HepG2 (cell line): Measurements from ENCODE around the gene PALM. TPM values are rescaled to one million over a fixed set of nuclear protein-coding genes. Genes with fewer than 3 reads are reported as not detected.
"Not testable (repeated sequence)": the region's sequence is repeated elsewhere in the genome, so short reads cannot be mapped to it uniquely, and the experiment has no call there.

Source experiments
- DPF2 ChIP-seq: sonication (generic); formaldehyde crosslinking; IDR thresholded peaks from 2 replicates; pipeline ENCODE4 v1.4.0; 2020; ENCODE audit warnings: mild to moderate bottlenecking, low read depth, missing genetic modification reagents, borderline replicate concordance
- EP300 ChIP-seq, 3 experiments: sonication (generic) in 1 of 3; formaldehyde crosslinking in 1 of 3; IDR thresholded peaks; 2 replicates each; pipeline versions ENCODE4 v1.5.1 to v1.6.1; 2011 to 2020; ENCODE audit warnings: low read depth in 2 of 3, low read length in 2 of 3, borderline replicate concordance in 1 of 3, improper control_type of control experiment in 1 of 3, mild to moderate bottlenecking in 1 of 3, missing genetic modification reagents in 1 of 3, moderate library complexity in 1 of 3
- FOXA1 ChIP-seq, 2 experiments: fragments of 450-650 bp in 1 of 2; sonication (generic) in 1 of 2; formaldehyde crosslinking in 1 of 2; IDR thresholded peaks; 2 replicates each; pipeline versions ENCODE4 v1.4.0 to v1.6.1; 2016 to 2020; ENCODE audit warnings: missing genetic modification reagents in 1 of 2
- GATAD2A ChIP-seq: IDR thresholded peaks from 2 replicates; pipeline ENCODE4 v1.6.1; 2016
- HDAC1 ChIP-seq: sonication (generic); formaldehyde crosslinking; IDR thresholded peaks from 2 replicates; pipeline ENCODE4 v1.5.1; 2020; ENCODE audit warnings: mild to moderate bottlenecking, missing genetic modification reagents
- HOXA3 ChIP-seq: sonication (generic); formaldehyde crosslinking; IDR thresholded peaks from 2 replicates; pipeline ENCODE4 v1.5.0; 2020; ENCODE audit warnings: missing genetic modification reagents
- IRF2 ChIP-seq: IDR thresholded peaks from 2 replicates; pipeline ENCODE4 v1.6.1; 2018; ENCODE audit warnings: missing genetic modification reagents, missing compliant biosample characterization
- MIER3 ChIP-seq: IDR thresholded peaks from 2 replicates; pipeline ENCODE4 v1.6.1; 2016; ENCODE audit warnings: missing compliant biosample characterization, borderline replicate concordance
- NCOA2 ChIP-seq: sonication (generic); formaldehyde crosslinking; IDR thresholded peaks from 2 replicates; pipeline ENCODE4 v1.8.0; 2022; ENCODE audit warnings: inconsistent platforms
- NR2F6 ChIP-seq, 2 experiments: IDR thresholded peaks; 2 replicates each; pipeline ENCODE4 v1.6.1; 2016; ENCODE audit warnings: antibody characterized with exemption in 1 of 2, mild to moderate bottlenecking in 1 of 2
- PHF21A ChIP-seq: sonication (generic); formaldehyde crosslinking; IDR thresholded peaks from 2 replicates; pipeline ENCODE4 v1.5.0; 2020; ENCODE audit warnings: mild to moderate bottlenecking, missing genetic modification reagents
- RXRB ChIP-seq: IDR thresholded peaks from 2 replicates; pipeline ENCODE4 v1.6.1; 2016; ENCODE audit warnings: borderline replicate concordance, missing genetic modification reagents, missing compliant biosample characterization
- SALL1 ChIP-seq: sonication (generic); formaldehyde crosslinking; IDR thresholded peaks from 2 replicates; pipeline ENCODE4 v1.8.0; 2022; ENCODE audit warnings: mild to moderate bottlenecking, missing genetic modification reagents
- SAP130 ChIP-seq: IDR thresholded peaks from 2 replicates; pipeline ENCODE4 v1.6.1; 2016; ENCODE audit warnings: low read depth
- SOX5 ChIP-seq: IDR thresholded peaks from 2 replicates; pipeline ENCODE4 v1.6.1; 2016; ENCODE audit warnings: borderline replicate concordance
- TBX2 ChIP-seq: sonication (generic); formaldehyde crosslinking; IDR thresholded peaks from 2 replicates; pipeline ENCODE4 v1.5.0; 2020; ENCODE audit warnings: missing genetic modification reagents, mild to moderate bottlenecking, borderline replicate concordance
- ZNF772 ChIP-seq: sonication (generic); formaldehyde crosslinking; IDR thresholded peaks from 2 replicates; pipeline ENCODE4 v1.5.0; 2020; ENCODE audit warnings: mild to moderate bottlenecking, missing genetic modification reagents
- polyA plus RNA-seq, 8 experiments: library from polyadenylated mRNA; depleted of rRNA in 3 of 8; stranded (reverse) in 7 of 8; unstranded in 1 of 8; fragments of >200 nt; fragmentation: Illumina TruSeq in 4 of 8; extraction: Trizol in 4 of 8; gene quantifications; 2 replicates each; pipeline versions ENCODE4 v1.2.1 to v1.2.3, GENCODE V29; 2011 to 2016; ENCODE audit warnings: low read depth in 4 of 8, missing spikeins in 1 of 8, mixed read lengths in 1 of 8; ENCODE audit not compliant: insufficient read depth in 1 of 8
- total RNA-seq, 5 experiments: library from RNA; depleted of rRNA; stranded (reverse); fragments of >200 nt; fragmentation: Illumina TruSeq; extraction: Trizol; gene quantifications; 2 replicates each; pipeline ENCODE4 v1.2.3, GENCODE V29; 2016; ENCODE audit warnings: low read depth in 1 of 5
- TF ChIP-seq, protein P1 (sequence below): sonication (generic); formaldehyde crosslinking; IDR thresholded peaks from 2 replicates; pipeline ENCODE4 v1.5.1; 2020; ENCODE audit warnings: mild to moderate bottlenecking, missing genetic modification reagents
- TF ChIP-seq, protein P2 (sequence below): sonication (generic); formaldehyde crosslinking; IDR thresholded peaks from 2 replicates; pipeline ENCODE4 v1.4.0; 2020; ENCODE audit warnings: missing genetic modification reagents, mild to moderate bottlenecking, borderline replicate concordance
- TF ChIP-seq, protein P3 (sequence below): sonication (generic); IDR thresholded peaks from 2 replicates; pipeline ENCODE4 v1.6.1; 2016; ENCODE audit warnings: low read depth, borderline replicate concordance
- TF ChIP-seq, protein P4 (sequence below): sonication (generic); formaldehyde crosslinking; IDR thresholded peaks from 2 replicates; pipeline ENCODE4 v1.4.0; 2020; ENCODE audit warnings: missing genetic modification reagents

Gene PALM
- total and polyA plus RNA-seq, 2 of the 13 experiments (the other 11 are each of a cell fraction or from before 2014, with no cell fraction given): 4.0 to 9.7 TPM

DNA sequence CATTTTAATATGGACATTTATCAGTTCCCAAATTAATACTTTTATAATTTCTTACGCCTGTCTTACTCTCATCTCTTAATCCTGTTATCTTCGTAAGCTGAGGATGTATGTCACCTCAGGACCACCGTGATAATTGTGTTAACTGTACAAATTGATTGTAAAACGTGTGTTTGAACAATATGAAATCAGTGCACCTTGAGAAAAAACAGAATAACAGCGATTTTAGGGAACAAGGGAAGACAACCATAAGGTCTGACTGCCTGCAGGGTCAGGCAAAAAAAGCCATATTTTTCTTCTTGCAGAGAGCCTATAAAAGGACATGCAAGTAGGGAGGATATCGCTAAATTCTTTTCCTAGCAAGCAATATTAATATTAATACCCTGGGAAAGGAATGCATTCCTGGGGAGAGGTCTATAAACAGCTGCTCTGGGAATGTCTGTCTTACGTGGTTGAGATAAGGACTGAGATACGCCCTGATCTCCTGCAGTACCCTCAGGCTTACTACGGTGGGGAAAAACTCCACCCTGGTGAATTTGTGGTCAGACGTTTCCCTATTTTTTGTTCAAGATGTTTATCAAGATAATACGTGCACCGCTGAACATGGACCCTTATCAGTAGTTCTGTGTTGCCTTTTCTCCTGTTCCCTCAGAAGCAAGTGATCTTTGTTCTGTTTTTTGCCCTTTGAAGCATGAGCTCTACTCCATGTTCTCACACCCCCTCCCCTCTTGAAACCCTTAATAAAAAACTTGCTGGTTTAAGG lies 39.9 kb upstream of the PALM start (continued):
- TF ChIP-seq, protein P1, sequence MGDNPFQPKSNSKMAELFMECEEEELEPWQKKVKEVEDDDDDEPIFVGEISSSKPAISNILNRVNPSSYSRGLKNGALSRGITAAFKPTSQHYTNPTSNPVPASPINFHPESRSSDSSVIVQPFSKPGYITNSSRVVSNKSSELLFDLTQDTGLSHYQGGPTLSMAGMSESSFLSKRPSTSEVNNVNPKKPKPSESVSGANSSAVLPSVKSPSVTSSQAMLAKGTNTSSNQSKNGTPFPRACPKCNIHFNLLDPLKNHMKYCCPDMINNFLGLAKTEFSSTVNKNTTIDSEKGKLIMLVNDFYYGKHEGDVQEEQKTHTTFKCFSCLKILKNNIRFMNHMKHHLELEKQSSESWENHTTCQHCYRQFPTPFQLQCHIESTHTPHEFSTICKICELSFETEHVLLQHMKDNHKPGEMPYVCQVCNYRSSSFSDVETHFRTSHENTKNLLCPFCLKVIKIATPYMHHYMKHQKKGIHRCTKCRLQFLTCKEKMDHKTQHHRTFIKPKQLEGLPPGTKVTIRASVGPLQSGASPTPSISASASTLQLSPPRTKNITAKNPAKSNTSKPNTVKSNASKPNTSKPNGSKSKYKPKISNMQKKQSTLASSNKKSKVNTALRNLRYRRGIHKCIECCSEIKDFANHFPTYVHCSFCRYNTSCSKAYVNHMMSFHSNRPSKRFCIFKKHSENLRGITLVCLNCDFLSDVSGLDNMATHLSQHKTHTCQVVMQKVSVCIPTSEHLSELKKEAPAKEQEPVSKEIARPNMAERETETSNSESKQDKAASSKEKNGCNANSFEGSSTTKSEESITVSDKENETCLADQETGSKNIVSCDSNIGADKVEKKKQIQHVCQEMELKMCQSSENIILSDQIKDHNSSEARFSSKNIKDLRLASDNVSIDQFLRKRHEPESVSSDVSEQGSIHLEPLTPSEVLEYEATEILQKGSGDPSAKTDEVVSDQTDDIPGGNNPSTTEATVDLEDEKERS (CRISPR knock-in tag): 0 out of 2 replicates have a peak, but pooled peaks have one; percentile 23
- TF ChIP-seq SAP130 (CRISPR knock-in tag) (peak; percentile 66), NCOA2 (CRISPR knock-in tag) (peak; percentile 25; the same call in 1 of the 2 replicates), HOXA3 (CRISPR knock-in tag) (peak; percentile 41; the same call in 1 of the 2 replicates), TBX2 (peak; percentile 27; the same call in 1 of the 2 replicates), MIER3 (peak; percentile 35; the same call in 1 of the 2 replicates), RXRB (CRISPR knock-in tag) (peak; percentile 56; the same call in 1 of the 2 replicates), SALL1 (peak; percentile 53; the same call in 1 of the 2 replicates), GATAD2A (CRISPR knock-in tag) (peak; percentile 71; the same call in 1 of the 2 replicates), SOX5 (CRISPR knock-in tag) (peak; percentile 43; the same call in 1 of the 2 replicates), DPF2 (peak; percentile 34; the same call in 1 of the 2 replicates), EP300 (IDR thresholded peaks at IDR 0.05; ENCODE audit: low read depth in 2 of 2, low read length in 2 of 2) (peak in 1 of 2 experiments; percentile 55; a peak in 2 of 4 replicates), HDAC1 (CRISPR knock-in tag) (peak; percentile 46; the same call in 1 of the 2 replicates), FOXA1 (CRISPR knock-in tag; IDR thresholded peaks at IDR 0.05) (0 out of 2 replicates have a peak, but pooled peaks have one; percentile 37), NR2F6 (IDR thresholded peaks at IDR 0.05) (peak; percentile 51; the same call in 1 of the 2 replicates), PHF21A (0 out of 2 replicates have a peak, but pooled peaks have one; percentile 24), IRF2 (CRISPR knock-in tag) (peak; percentile 30; the same call in 1 of the 2 replicates), ZNF772 (CRISPR knock-in tag) (0 out of 2 replicates have a peak, but pooled peaks have one; percentile 30)
- TF ChIP-seq, protein P2, sequence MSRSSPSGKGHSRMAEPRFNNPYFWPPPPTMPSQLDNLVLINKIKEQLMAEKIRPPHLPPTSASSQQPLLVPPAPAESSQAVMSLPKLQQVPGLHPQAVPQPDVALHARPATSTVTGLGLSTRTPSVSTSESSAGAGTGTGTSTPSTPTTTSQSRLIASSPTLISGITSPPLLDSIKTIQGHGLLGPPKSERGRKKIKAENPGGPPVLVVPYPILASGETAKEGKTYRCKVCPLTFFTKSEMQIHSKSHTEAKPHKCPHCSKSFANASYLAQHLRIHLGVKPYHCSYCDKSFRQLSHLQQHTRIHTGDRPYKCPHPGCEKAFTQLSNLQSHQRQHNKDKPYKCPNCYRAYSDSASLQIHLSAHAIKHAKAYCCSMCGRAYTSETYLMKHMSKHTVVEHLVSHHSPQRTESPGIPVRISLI: peak; percentile 61; the same call in 1 of the 2 replicates
- TF ChIP-seq, protein P3, sequence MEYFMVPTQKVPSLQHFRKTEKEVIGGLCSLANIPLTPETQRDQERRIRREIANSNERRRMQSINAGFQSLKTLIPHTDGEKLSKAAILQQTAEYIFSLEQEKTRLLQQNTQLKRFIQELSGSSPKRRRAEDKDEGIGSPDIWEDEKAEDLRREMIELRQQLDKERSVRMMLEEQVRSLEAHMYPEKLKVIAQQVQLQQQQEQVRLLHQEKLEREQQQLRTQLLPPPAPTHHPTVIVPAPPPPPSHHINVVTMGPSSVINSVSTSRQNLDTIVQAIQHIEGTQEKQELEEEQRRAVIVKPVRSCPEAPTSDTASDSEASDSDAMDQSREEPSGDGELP: peak; percentile 14; the same call in 1 of the 2 replicates
- not testable (repeated sequence) for TF ChIP-seq EP300 (CRISPR knock-in tag; IDR thresholded peaks at IDR 0.05; ENCODE audit: borderline replicate concordance); FOXA1 (IDR thresholded peaks at IDR 0.05); NR2F6 (CRISPR knock-in tag; IDR thresholded peaks at IDR 0.05)
- TF ChIP-seq, protein P4, sequence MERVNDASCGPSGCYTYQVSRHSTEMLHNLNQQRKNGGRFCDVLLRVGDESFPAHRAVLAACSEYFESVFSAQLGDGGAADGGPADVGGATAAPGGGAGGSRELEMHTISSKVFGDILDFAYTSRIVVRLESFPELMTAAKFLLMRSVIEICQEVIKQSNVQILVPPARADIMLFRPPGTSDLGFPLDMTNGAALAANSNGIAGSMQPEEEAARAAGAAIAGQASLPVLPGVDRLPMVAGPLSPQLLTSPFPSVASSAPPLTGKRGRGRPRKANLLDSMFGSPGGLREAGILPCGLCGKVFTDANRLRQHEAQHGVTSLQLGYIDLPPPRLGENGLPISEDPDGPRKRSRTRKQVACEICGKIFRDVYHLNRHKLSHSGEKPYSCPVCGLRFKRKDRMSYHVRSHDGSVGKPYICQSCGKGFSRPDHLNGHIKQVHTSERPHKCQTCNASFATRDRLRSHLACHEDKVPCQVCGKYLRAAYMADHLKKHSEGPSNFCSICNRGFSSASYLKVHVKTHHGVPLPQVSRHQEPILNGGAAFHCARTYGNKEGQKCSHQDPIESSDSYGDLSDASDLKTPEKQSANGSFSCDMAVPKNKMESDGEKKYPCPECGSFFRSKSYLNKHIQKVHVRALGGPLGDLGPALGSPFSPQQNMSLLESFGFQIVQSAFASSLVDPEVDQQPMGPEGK: peak; percentile 75
